Cardiac muscle cell (in vitro differentiated cells and primary cell): ENCODE measurements around the gene RASA3. TPM values are rescaled to one million over a fixed set of nuclear protein-coding genes. Genes with fewer than 3 reads are reported as not detected.

Experiments used
- DNase-seq, 2 donors: peaks; one replicate each; pipeline versions ENCODE4 v3.0.0 to v3.0.0-alpha.2; 2010 to 2017; ENCODE audit warnings: low read depth in 1 of 2, low spot score in 1 of 2
- H3K27ac ChIP-seq: fragments of 200-600 bp; sonication (generic); 2 replicates; pipeline ENCODE4 v1.5.1; 2016
- H3K27me3 ChIP-seq: fragments of 200-600 bp; sonication (generic); 2 replicates; pipeline ENCODE4 v1.6.0; 2016; ENCODE audit warnings: control low read depth
- H3K36me3 ChIP-seq: fragments of 200-600 bp; sonication (generic); 2 replicates; pipeline ENCODE4 v1.5.1; 2016; ENCODE audit warnings: control low read depth
- H3K4me1 ChIP-seq: fragments of 200-600 bp; sonication (generic); 2 replicates; pipeline ENCODE4 v1.8.1; 2017; ENCODE audit warnings: low read depth, mild to moderate bottlenecking, mixed run types
- H3K4me3 ChIP-seq: fragments of 200-600 bp; sonication (generic); 2 replicates; pipeline ENCODE4 v1.5.1; 2016; ENCODE audit warnings: mild to moderate bottlenecking
- H3K9me3 ChIP-seq: fragments of 200-600 bp; sonication (generic); 2 replicates; pipeline ENCODE4 v1.5.1; 2017; ENCODE audit warnings: low read depth, mild to moderate bottlenecking, control low read depth
- polyA plus RNA-seq: library from polyadenylated mRNA; unstranded; fragments of >200 nt; fragmentation: Nextera tagmentation; extraction: Ambion mirVana; gene quantifications from 2 replicates; pipeline ENCODE4 v1.2.1, GENCODE V29; 2016
- total RNA-seq: library from RNA; depleted of rRNA; stranded (reverse); fragments of >200 nt; gene quantifications from 2 replicates; pipeline ENCODE4 v1.2.3, GENCODE V29; 2016
- TF ChIP-seq, protein P1 (sequence below): IDR thresholded peaks from 2 replicates; pipeline ENCODE4 v1.5.1; 2012; ENCODE audit warnings: low read depth, mild to moderate bottlenecking, low read length

RASA3 gene
- total and polyA plus RNA-seq, 2 experiments from 2014 or later: 14.0 to 26.0 TPM

DNA sequence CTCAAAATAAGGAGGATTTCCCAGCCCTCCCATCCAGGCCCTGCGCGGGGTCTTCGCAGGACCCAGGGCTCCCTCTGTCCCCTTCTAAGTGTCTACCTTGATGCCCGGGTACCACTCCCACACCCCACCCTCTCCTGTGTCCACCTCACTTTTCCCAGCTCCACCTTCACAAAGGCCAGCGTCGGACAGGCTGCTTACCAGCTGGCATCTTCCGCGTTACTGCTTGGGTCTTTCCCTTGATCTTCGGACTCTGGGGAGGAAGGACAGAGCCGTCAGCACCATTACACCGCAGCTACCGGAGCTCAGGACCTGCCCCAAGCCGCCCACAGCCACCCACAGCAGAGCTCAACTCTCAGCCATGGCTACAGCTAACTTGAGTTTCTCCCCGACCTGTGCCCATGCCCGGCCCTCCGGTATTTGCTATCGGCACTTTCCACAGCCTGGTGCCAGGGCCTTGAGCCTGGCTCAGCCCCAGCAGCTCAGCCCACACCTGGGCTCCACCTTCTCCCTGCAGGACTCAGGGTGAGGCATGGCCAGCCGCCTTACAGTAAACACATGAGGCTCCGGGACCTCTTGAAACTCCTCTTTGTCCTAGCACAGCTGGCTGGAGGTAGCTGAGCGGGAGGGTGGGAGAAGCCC, 162.3 kb downstream of the RASA3 start:
- Histone ChIP-seq H3K9me3 (no peaks in the 10 kb centered on the region), H3K27ac (no peak overlapping the region), H3K4me3 (no peak overlapping the region), H3K4me1 (no peaks in the 10 kb centered on the region), H3K36me3 (no peaks in the 10 kb centered on the region), H3K27me3 (no peaks in the 10 kb centered on the region)
- DNase-seq: no peak
- TF ChIP-seq, protein P1, sequence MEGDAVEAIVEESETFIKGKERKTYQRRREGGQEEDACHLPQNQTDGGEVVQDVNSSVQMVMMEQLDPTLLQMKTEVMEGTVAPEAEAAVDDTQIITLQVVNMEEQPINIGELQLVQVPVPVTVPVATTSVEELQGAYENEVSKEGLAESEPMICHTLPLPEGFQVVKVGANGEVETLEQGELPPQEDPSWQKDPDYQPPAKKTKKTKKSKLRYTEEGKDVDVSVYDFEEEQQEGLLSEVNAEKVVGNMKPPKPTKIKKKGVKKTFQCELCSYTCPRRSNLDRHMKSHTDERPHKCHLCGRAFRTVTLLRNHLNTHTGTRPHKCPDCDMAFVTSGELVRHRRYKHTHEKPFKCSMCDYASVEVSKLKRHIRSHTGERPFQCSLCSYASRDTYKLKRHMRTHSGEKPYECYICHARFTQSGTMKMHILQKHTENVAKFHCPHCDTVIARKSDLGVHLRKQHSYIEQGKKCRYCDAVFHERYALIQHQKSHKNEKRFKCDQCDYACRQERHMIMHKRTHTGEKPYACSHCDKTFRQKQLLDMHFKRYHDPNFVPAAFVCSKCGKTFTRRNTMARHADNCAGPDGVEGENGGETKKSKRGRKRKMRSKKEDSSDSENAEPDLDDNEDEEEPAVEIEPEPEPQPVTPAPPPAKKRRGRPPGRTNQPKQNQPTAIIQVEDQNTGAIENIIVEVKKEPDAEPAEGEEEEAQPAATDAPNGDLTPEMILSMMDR: no peak

DNA sequence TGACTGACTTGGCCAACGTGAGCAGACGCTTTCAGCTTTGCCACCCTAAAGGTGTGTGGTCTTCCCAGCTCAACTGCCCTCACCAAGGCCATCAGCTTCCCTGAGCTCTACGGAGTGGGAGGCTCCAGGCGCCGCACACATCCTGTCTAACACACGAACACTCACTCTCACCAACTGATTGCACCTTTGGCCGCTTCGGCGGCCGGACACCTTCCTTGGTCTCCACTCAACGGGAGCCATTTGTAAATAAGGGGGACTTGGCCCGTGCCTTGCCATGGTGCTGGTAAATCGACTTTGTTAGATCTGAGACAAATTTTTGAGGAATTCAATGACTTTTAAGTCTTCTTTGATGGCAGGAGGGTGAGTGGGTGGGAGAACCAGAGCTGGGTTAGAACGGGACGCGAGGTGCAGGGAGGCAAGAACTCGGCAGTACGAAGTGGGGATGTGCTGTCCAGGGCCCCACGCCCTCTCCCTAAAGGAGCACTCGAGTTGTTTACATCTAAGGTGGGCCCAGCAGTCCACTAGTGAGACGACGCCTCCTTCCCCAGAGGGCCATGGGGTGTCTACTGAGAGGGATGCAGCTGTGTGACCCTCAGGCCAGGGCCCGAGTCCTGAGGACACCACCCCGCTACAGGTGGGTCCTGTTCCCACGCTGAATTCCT, 163.0 kb downstream of the RASA3 start:
- TF ChIP-seq, protein P1: no peak

DNA sequence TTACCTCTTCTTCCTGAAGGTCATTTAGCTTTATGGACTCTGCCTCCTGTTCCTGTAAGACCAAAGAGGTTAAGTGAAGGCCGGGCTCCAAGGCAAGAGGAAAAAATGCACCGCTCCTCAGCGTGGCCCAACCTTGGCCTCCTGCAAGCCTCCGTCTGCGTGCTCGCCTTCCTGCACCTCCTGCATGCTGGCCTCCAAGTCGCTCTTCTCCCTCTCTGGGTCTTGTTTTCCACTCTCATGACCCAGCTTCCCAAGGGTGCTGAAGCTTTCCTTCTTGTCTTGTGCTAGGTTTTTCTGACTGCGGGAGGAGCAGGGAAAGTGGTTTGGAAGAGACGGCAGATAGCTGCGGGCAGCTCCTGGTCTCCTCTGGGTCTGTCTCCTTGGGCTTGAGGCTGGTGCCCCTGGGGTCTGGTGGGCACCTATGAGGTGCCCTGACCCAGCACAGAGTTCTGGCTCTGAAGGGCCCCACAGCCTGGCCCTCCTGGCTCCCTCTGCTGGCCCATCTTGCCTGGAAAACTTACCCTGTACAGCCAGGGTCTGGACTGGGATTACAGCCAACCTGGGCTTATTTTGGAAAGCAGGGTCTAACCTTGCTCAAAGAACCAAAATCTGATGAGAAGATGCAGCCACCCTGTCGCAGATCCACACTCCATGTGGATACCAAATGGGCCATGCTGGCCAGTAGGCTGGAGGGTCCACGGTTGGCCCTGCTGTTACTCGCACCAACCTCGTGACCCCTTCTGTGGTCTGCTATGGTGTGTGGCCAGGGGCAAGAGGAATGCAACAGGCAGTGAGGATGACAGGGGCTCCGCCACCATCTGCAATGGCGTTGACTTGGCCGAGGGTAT, 163.7 kb downstream of the RASA3 start:
- Histone ChIP-seq H3K36me3 (no peaks in the 10 kb centered on the region), H3K4me1 (no peaks in the 10 kb centered on the region), H3K4me3 (no peak overlapping the region), H3K27me3 (no peaks in the 10 kb centered on the region), H3K27ac (no peak overlapping the region), H3K9me3 (no peaks in the 10 kb centered on the region)
- TF ChIP-seq, protein P1: no peak
- DNase-seq: no peak

More for the DNA sequence above, 163.0 kb downstream of the RASA3 start:
- no peak for DNase-seq
- Histone ChIP-seq H3K9me3 (no peaks in the 10 kb centered on the region), H3K27ac (no peak overlapping the region), H3K36me3 (no peaks in the 10 kb centered on the region), H3K4me1 (no peaks in the 10 kb centered on the region), H3K4me3 (no peak overlapping the region), H3K27me3 (no peaks in the 10 kb centered on the region)

DNA sequence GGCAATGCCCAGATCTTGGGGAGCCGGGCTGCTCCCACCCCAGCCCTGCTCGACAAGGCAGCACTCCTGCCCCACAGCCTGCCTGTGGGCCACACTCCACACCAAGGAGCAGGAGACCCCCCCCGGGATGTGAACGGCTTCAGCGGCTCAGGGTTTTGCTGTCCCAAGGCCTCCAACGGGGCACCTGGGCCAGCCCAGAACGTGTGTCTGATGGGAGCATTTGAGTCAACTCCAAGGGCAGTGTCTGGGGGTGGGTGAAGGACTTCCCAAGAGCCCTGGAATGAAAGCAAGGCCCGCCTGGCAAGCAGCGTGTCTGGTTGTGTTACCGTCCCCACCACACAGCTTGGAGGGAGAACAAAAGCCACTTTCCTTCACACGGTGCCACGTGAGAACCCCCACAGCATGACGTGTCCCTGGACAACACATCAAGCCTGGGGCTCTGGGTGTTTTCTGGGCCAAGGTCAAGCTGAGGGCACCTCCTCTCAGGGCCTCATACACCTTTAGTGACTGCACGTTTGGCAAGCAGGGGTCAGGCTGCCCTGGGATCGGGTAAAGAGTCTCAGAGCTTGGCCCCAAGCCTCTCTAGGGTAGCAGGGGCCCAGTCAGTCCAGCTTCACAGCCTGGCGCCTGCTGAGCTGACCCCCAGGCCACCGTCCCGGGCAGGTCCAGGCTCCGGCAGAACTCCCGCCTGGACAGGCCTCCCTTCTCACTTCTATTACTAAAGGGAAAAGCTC, 164.5 kb downstream of the RASA3 start:
- Histone ChIP-seq H3K4me1 (no peaks in the 10 kb centered on the region), H3K27me3 (no peaks in the 10 kb centered on the region), H3K4me3 (no peak overlapping the region), H3K36me3 (no peaks in the 10 kb centered on the region), H3K9me3 (no peaks in the 10 kb centered on the region), H3K27ac (no peak overlapping the region)
- DNase-seq: no peak
- TF ChIP-seq, protein P1: no peak

DNA sequence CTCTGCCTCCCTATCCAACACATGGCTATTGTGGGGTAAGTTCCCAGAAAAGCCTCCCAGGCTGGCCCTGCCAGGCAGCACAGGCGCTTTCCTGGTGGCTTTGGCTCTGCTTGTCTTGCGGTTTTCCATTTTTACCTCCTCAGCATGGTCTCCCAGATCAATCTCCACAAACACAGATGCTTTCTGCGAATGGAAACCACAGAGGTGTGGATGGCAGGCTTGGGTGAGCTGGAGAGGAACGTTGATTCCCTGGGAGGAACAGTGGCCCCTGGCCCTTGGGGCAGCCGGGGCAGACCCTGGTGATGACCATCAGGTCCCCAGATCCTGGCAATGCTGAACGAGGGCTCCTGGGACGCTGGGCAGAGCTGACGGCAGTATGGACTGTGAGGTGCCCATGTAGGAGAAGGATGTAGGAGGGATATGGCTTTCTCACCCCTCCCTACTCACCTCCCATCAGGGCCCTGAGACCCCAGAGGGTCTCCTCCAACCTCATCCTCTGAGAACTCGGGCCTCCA, 165.2 kb downstream of the RASA3 start:
- DNase-seq: no peak

More for the DNA sequence above, 165.2 kb downstream of the RASA3 start:
- Histone ChIP-seq H3K27ac (no peak overlapping the region), H3K4me3 (no peak overlapping the region), H3K4me1 (no peaks in the 10 kb centered on the region), H3K9me3 (no peaks in the 10 kb centered on the region), H3K27me3 (no peaks in the 10 kb centered on the region), H3K36me3 (no peaks in the 10 kb centered on the region)
- TF ChIP-seq, protein P1: no peak
